GM12801 (cell line): ENCODE data around the gene FAM81A.

Experiments used
- TF ChIP-seq, protein P1 (sequence below): IDR thresholded peaks from one replicate; pipeline ENCODE4 v1.5.1; 2011; ENCODE audit warnings: control low read depth; ENCODE audit not compliant: insufficient read length; ENCODE audit errors: extremely low read depth

FAM81A gene

DNA sequence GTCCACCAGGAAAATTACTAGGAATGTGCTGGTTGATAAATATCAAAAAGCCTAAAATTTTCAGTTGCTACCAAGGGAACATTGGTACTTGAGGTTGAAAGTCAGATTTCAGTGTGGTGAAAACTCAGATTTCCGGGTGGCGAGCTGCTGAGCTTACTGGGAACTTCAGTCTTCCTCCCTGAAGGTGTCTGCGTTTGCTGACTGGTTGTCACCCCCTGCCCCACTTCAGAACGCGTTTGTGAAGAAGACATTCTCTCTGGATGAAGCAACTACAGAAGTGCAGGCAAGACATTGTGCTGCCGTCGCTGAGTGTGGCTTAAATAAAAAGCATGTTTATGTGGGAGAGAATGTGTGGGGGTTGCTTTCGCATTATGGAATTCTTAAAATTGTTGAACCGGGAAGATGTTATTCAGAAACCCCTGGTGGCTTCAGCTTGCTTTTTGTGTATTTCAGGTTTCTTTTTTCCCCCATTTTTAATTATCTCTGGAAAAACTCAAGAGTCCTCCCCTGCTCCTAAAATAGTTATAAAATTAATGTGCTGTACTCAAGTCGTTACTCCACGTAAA lies 7.1 kb downstream of the FAM81A start:
- TF ChIP-seq, protein P1, sequence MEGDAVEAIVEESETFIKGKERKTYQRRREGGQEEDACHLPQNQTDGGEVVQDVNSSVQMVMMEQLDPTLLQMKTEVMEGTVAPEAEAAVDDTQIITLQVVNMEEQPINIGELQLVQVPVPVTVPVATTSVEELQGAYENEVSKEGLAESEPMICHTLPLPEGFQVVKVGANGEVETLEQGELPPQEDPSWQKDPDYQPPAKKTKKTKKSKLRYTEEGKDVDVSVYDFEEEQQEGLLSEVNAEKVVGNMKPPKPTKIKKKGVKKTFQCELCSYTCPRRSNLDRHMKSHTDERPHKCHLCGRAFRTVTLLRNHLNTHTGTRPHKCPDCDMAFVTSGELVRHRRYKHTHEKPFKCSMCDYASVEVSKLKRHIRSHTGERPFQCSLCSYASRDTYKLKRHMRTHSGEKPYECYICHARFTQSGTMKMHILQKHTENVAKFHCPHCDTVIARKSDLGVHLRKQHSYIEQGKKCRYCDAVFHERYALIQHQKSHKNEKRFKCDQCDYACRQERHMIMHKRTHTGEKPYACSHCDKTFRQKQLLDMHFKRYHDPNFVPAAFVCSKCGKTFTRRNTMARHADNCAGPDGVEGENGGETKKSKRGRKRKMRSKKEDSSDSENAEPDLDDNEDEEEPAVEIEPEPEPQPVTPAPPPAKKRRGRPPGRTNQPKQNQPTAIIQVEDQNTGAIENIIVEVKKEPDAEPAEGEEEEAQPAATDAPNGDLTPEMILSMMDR, result no peak

GRCh38 chr15:59446232-59446957 lies 8.4 kb downstream of the FAM81A start:
- TF ChIP-seq, protein P1, result no peak

GRCh38 chr15:59447367-59447766 lies 9.4 kb downstream of the FAM81A start:
- TF ChIP-seq, protein P1, result no peak

- TF ChIP-seq, protein P1, result no peak
Observed at GRCh38 chr15:59448871-59449270, 10.9 kb downstream of the FAM81A start.

- TF ChIP-seq, protein P1, result no peak
Observed at GRCh38 chr15:59453474-59454215, 15.7 kb downstream of the FAM81A start.

- TF ChIP-seq, protein P1, result no peak
Observed at GRCh38 chr15:59456114-59456513, 18.1 kb downstream of the FAM81A start.

- TF ChIP-seq, protein P1, result no peak
Observed at GRCh38 chr15:59457103-59457502, 19.1 kb downstream of the FAM81A start.
